G401.6 (cell line): Measurements from ENCODE around the gene OTUD5.
"Not testable (repeated sequence)": the region's sequence is repeated elsewhere in the genome, so short reads cannot be mapped to it uniquely, and the experiment has no call there.

Experiments
- FAIRE-seq: peaks from 2 replicates; lab custom pipeline; 2012; peaks lifted over from hg19 to GRCh38; lab: Jason Lieb, UNC

OTUD5 gene

GRCh38 chrX:48909703-48910294, 47.6 kb downstream of the OTUD5 start:
- no peak for FAIRE-seq

- FAIRE-seq, result no peak
Observed at GRCh38 chrX:48908600-48908999, 48.8 kb downstream of the OTUD5 start.

GRCh38 chrX:48905090-48905790, 52.2 kb downstream of the OTUD5 start:
- FAIRE-seq, result no peak

GRCh38 chrX:48904626-48905025, 52.8 kb downstream of the OTUD5 start:
- no peak for FAIRE-seq

GRCh38 chrX:48904180-48904579, 53.2 kb downstream of the OTUD5 start:
- FAIRE-seq, result no peak

GRCh38 chrX:48903290-48903689, 54.1 kb downstream of the OTUD5 start:
- no peak for FAIRE-seq

- FAIRE-seq, result no peak
Observed at GRCh38 chrX:48902776-48903175, 54.6 kb downstream of the OTUD5 start.

- FAIRE-seq, result no peak
Observed at GRCh38 chrX:48902135-48902534, 55.3 kb downstream of the OTUD5 start.

GRCh38 chrX:48901069-48901468, 56.3 kb downstream of the OTUD5 start:
- no peak for FAIRE-seq

GRCh38 chrX:48899078-48899410, 58.4 kb downstream of the OTUD5 start:
- no peak for FAIRE-seq

GRCh38 chrX:48897625-48898306, 59.6 kb downstream of the OTUD5 start, which contains the start of the genes PQBP1 and TIMM17B:
PQBP1 (plus strand) TSS chrX:48897930; CDS start chrX:48898510, 580 bp downstream.
TIMM17B (minus strand) TSS chrX:48897768; CDS start chrX:48897749, 19 bp downstream.
- FAIRE-seq, result peak; percentile 98

GRCh38 chrX:48897157-48897624, 60.2 kb downstream of the OTUD5 start:
- peak; percentile 69 for FAIRE-seq

- no peak for FAIRE-seq
Observed at GRCh38 chrX:48896611-48897011, 60.8 kb downstream of the OTUD5 start.

GRCh38 chrX:48894891-48895290, 62.5 kb downstream of the OTUD5 start:
- no peak for FAIRE-seq

GRCh38 chrX:48893556-48894348, 63.7 kb downstream of the OTUD5 start:
- no peak for FAIRE-seq

- FAIRE-seq, result no peak
Observed at GRCh38 chrX:48892896-48893295, 64.5 kb downstream of the OTUD5 start.

- FAIRE-seq, result peak; percentile 95
Observed at GRCh38 chrX:48891402-48892288, 65.8 kb downstream of the OTUD5 start.

- FAIRE-seq, result no peak
Observed at GRCh38 chrX:48890934-48891401, 66.4 kb downstream of the OTUD5 start.

GRCh38 chrX:48890296-48890925, 67.0 kb downstream of the OTUD5 start:
- no peak for FAIRE-seq

GRCh38 chrX:48886586-48886985, 70.8 kb downstream of the OTUD5 start:
- not testable (repeated sequence) for FAIRE-seq

- peak; percentile 41 for FAIRE-seq
Observed at GRCh38 chrX:48883729-48884128, 73.7 kb downstream of the OTUD5 start.
